GM19240 (cell line): ENCODE results near the gene PTGES3L.

ENCODE experiments used
- DNase-seq: peaks from one replicate; pipeline ENCODE4 v3.0.0; 2011; ENCODE audit warnings: low spot score; ENCODE audit not compliant: insufficient read length

The PTGES3L gene

GRCh38 chr17:42979511-42980273 lies at the start of gene PTGES3L:
PTGES3L (minus strand) TSS chr17:42980080; CDS start chr17:42980053, 27 bp downstream.
- no peak for DNase-seq

- no peak for DNase-seq
These were observed 48.5 kb upstream of the PTGES3L start for GRCh38 chr17:43028221-43028861.

DNA sequence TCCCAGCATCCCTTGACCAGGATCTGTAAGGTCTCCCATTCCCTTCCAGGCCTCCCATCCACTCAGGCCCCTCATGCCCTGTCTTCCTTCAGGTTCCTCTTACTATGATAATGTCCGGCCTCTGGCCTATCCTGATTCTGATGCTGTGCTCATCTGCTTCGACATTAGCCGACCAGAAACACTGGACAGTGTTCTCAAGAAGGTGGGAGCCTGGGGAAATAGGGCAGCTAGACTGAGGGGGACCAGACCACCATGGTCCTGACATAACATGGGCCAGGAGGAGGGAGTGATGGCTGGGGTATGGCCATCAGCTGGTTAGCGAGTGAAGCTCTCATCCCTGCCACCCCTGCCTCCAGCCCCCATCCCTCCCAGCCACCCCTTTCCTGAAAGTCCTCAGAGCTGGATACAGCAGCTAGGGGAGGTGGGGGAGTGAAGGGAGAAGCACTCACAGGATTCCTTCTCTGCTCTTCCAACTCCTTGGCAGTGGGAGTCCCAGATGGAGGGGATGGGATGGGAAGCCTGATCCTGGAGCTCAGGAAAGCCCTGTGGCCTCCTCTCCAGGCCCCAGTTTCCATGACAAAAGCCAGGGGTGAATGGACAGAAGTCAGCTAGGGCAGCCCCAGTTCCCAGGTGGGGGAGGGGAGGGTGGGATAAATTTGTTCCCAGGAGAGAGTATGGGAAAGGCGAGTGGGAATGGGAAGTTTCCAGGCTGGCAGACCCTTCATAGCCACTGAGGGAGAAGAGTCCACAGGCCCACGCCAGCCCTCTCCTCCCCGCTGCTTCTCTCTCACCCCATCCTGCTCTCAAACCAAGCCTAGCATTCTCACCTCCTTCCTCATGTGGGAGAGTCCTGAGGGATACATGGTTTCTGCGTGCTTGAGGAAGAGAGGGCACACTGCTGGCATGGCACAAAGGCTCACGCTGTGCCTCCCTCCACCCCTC lies 47.5 kb upstream of the PTGES3L start:
- DNase-seq, result no peak

DNA sequence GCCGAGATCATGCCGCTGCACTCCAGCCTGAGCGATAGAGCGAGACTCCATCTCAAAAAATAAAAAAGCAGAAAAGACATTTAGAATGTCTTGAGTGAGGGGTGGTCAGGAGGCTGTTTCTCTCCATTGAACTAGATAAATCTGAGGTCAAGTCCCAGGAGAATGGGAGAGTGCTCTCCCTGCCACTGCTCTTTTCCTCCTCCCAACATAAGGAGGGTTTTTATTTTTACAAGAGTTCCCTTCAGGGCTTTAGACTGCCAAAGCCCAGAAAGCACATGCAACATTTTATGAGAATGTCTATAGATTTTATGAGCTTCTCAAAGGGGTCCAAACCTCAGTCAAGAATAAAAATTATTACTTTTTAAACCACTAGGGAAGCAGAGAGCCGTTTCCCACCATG lies 46.7 kb upstream of the PTGES3L start:
- no peak for DNase-seq

DNA sequence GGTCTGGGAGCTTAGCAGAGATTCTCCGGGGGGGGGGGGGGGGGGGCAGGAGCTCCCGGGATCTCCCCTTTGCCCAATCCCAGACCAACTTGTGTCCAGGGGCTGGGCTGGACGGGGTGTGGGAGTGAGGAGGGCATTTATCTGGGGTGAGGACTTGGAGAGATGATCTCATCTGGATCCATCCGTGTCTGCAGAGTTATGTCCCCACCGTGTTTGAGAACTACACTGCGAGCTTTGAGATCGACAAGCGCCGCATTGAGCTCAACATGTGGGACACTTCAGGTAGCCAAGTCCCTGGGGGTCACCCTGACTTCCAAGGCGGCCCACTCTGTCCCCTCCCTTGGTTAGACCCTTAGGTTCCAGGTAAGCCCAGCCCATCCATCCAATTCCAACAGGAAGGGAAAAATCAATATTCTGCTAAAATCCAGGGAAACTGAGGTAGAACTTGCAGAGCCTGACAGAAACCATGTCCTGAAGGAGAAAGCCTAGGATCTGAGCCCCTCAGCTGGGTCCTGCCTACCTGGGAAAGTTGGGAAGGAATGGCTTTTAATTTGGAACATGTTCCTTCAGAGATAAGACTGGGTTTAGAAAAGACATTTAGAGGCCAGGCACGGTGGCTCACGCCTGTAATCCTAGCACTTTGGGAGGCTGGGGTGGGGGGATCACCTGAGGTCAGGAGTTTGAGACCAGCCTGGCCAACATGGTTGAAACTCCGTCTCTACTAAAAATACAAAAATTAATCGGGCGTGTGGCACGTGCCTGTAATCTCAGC lies 46.1 kb upstream of the PTGES3L start:
- DNase-seq, result no peak

- DNase-seq, result no peak
These were observed 45.4 kb upstream of the PTGES3L start for GRCh38 chr17:43025290-43025657.

DNA sequence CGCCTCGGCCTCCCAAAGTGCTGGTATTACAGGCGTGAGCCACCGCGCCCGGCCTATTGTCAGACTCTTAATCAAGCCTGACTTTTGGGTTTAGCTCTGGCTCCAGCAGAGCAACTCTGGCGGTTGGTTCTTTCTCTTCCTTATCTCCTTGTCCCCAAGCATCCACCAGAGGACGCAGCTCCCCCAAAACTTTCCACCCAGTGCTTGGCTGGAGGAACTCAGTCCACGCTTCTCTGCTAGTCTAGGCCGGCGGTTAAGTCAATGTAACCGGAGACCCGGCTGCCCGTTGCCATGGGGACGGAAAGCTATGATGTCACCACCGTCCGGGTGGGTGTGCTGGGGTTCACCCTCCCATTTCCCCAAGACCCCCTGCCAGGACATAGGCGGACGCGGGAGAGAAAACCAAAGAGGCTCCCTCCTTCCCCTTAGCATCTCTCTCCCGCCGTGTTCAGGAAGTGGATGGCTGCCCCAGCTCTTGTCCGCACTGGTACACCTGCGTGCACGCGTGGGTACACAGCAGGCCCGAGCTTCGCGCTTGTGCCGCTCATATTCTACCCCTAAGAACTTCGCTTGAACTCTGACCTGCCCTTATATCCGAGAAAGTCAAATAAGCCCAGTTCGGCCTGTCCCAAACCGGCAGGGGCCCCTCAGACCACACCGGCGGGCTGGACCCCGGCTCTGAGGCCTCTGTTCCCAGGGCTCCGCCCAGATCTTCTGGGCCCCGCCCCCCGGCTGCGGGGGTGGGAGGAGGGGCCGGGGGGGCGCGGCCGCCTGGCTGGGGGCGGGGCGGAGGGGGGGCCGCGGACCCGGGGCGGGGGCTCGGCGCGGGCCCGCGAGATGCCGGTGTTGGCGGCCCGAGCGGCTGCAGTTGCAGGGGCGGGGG lies 44.8 kb upstream of the PTGES3L start, which contains the start of gene RND2:
RND2 (plus strand) TSS at position 825 of the 883 bp plus-strand sequence. CDS start 117 bp downstream, outside the sequence.
- DNase-seq, result peak; percentile 97

GRCh38 chr17:43021741-43022512 lies 42.0 kb upstream of the PTGES3L start, which contains the start of gene VAT1:
VAT1 (minus strand) TSS chr17:43022385; CDS start chr17:43022322, 63 bp downstream.
- peak; percentile 52 for DNase-seq

- no peak for DNase-seq
These were observed 41.2 kb upstream of the PTGES3L start for GRCh38 chr17:43020789-43021740.

DNA sequence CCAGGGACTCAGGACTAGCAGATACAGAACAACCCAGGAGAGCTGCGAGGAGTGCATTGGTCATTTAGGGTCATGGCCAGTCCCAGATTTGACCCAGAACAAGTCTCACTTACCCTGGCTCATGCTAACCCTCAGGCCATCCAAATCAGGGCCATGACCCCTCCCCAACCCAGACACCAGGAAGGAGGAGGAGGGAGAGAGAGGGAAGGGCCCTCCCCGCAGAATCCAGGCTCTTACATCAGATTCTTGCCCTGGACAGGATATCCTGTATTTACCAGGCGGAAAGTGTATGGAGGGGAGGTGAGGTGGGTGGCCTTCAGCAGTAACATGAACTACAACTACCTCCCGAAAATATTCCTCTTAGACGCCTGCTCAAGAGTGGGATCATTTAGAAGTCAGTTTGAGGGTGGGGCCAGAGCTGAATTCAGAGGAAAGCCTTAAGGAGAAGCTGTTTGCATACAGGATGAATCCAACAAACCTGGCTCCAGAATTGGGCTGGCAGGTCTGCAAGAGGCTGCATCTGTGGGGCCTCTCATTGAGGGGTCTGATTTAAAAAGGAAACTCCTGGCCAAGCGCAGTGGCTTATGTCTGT lies 40.2 kb upstream of the PTGES3L start:
- no peak for DNase-seq

GRCh38 chr17:43019418-43019817 lies 39.5 kb upstream of the PTGES3L start:
- DNase-seq, result no peak

DNA sequence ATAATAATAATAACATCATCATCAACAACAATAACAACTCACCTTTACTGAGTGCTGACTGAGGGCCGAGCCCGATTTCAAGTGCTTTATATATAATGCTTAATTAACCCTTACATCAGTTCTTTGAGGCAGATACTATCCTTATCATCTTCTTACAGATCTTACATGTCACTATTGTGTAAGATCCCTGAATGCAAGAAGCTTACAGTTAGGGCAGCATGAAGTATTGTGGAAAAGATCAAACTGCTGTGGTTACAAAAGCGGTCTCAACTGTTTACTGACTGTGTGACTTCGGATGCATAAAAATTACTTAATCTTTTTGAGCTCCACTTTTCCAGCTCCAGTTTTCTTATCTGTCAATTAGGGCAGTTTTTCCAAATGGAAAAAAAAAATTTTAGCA lies 39.1 kb upstream of the PTGES3L start:
- no peak for DNase-seq

DNA sequence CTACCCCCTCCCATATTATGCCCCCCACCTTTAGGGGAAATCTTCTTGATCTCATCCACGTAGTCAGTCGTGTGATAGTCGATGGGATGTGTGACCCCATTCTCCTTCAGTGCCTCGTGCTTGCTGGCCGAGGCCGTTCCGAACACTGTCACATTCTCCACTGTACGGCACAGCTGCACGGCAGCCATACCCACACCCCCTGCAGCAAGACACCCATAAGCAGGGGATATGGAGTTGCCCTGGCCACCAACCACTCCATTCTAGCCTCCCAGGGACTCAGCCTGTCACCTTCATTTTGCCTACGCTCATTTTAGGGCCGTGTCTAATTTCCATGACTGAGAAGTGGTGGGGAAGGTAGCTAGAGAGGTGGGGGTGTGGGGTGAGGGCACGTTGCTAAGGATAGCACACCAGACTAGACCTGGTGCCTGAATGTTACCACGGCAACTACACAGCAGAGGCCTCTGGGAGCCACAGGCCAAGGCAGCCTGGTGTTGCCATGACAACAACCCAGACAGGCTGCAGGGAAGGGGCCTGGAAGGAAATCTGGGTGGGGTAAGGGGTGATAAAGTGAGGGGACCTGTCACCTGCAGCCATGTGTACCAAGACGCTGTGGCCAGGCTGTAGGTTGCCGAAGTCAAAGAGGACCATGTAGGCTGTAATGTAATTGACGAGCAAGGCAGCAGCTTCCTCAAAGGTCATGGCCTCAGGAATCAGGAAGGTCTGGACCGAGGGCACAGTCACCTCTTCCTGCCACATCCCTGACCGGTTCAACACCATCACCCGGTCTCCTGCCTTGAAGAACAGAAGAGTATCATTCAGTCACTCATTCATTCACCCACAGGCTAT lies 38.4 kb upstream of the PTGES3L start:
- DNase-seq, result no peak

DNA sequence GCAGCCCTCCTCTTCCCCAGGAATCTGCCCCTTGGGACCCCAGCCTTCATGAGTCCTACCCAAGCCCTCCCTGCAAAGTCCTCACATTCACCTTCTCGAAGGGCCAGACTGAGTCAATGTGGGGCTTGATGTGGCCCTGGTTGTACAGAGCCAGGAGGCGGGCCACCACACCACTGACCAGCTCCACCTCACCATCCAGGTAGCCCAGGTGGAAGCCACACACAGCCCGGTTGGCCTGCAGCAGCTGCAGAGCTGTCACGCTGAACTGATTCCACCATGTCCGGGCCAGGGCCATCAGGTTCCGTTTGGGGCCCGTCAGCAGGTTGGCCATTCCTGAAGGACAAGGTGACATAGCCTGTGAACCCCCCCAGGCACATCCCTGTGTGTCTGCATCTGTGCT lies 36.3 kb upstream of the PTGES3L start:
- DNase-seq, result no peak

GRCh38 chr17:43015579-43015978 lies 35.7 kb upstream of the PTGES3L start:
- no peak for DNase-seq

- no peak for DNase-seq
These were observed 35.0 kb upstream of the PTGES3L start for GRCh38 chr17:43014649-43015542.
